ENCODE results near the gene COA8. TPM values are rescaled to one million over a fixed set of nuclear protein-coding genes. Genes with fewer than 3 reads are reported as not detected.

COA8 gene
- polyA plus RNA-seq, 3 donors: 13.2 to 58.1 (median 52.3) TPM

- Histone ChIP-seq H3K4me3 (replicated peaks in 1 of 3; ENCODE audit: low read depth in 2 of 3, low read length in 3 of 3) (no peak overlapping the region), H2AFZ (ENCODE audit: insufficient read depth, low read depth, low read length, poor library complexity, severe bottlenecking) (no peak overlapping the region), H3K9ac (ENCODE audit: insufficient read depth, low read length, poor library complexity, severe bottlenecking) (no peak overlapping the region), H3K27ac (ENCODE audit: low read depth in 1 of 2, low read length in 2 of 2) (no peak overlapping the region), H3K9me3 (replicated peaks in 1 of 2; ENCODE audit: control insufficient read depth in 1 of 2, insufficient read depth in 1 of 2, low read length in 2 of 2) (no peaks in the 10 kb centered on the region), H4K20me1 (ENCODE audit: insufficient read depth, low read length) (peaks cover 13% of the 10 kb centered on the region), H3K79me2 (ENCODE audit: insufficient read depth, low read length) (no peaks in the 10 kb centered on the region), H3K4me1 (ENCODE audit: control insufficient read depth in 1 of 2, insufficient read depth in 2 of 2, low read length in 2 of 2) (no peaks in the 10 kb centered on the region), H3K27me3 (ENCODE audit: control insufficient read depth in 2 of 2, insufficient read depth in 2 of 2, low read length in 2 of 2) (no peaks in the 10 kb centered on the region), H3K4me2 (replicated peaks; ENCODE audit: extremely low read depth, low read length, poor library complexity, severe bottlenecking) (no peak overlapping the region), H3K36me3 (replicated peaks in 1 of 2; ENCODE audit: control insufficient read depth in 1 of 2, insufficient read depth in 2 of 2, low read length in 2 of 2) (peaks cover 62 to 72% of the 10 kb centered on the region in 2 donors)
- DNase-seq: no peak
- H3K27me3 Mint-ChIP-seq (ENCODE audit: low read depth in 3 of 3): no peaks in the 10 kb centered on the region
- peaks cover 61 to 76% of the 10 kb centered on the region in 2 donors for H3K36me3 Mint-ChIP-seq
- H3K9me3 Mint-ChIP-seq: no peaks in the 10 kb centered on the region
- TF ChIP-seq CTCF (IDR thresholded peaks at IDR 0.05): no peak
- intact Hi-C loops (cut with micrococcal nuclease): loop anchor here in 1 of 2 donors (10.0 kb wide), 1 partner anchor 106 kb away; no protein-coding TSS in a partner anchor
- 94% methylated on average over 12 of the region's 12 CpGs for WGBS (ENCODE audit: insufficient coverage)
- no peaks in the 10 kb centered on the region for H3K4me1 Mint-ChIP-seq
- H3K27ac Mint-ChIP-seq: peak overlapping the region in 3 of 7 donors; percentile 30 to 37 (median 33)
- no peak overlapping the region for H3K4me3 Mint-ChIP-seq
Measured at GRCh38 chr14:103578401-103579075, 15.8 kb downstream of the COA8 start.

GRCh38 chr14:103581206-103581605, 18.4 kb downstream of the COA8 start:
- Histone ChIP-seq H3K4me2 (replicated peaks; ENCODE audit: extremely low read depth, low read length, poor library complexity, severe bottlenecking) (no peak overlapping the region), H3K9me3 (replicated peaks in 1 of 2; ENCODE audit: control insufficient read depth in 1 of 2, insufficient read depth in 1 of 2, low read length in 2 of 2) (no peaks in the 10 kb centered on the region), H3K79me2 (ENCODE audit: insufficient read depth, low read length) (no peaks in the 10 kb centered on the region), H3K36me3 (replicated peaks in 1 of 2; ENCODE audit: control insufficient read depth in 1 of 2, insufficient read depth in 2 of 2, low read length in 2 of 2) (peaks cover 36 to 45% of the 10 kb centered on the region in 2 donors), H3K9ac (ENCODE audit: insufficient read depth, low read length, poor library complexity, severe bottlenecking) (no peak overlapping the region), H2AFZ (ENCODE audit: insufficient read depth, low read depth, low read length, poor library complexity, severe bottlenecking) (no peak overlapping the region), H3K27ac (ENCODE audit: low read depth in 1 of 2, low read length in 2 of 2) (no peak overlapping the region), H3K4me3 (replicated peaks in 1 of 3; ENCODE audit: low read depth in 2 of 3, low read length in 3 of 3) (no peak overlapping the region), H3K27me3 (ENCODE audit: control insufficient read depth in 2 of 2, insufficient read depth in 2 of 2, low read length in 2 of 2) (no peaks in the 10 kb centered on the region), H4K20me1 (ENCODE audit: insufficient read depth, low read length) (peaks cover 13% of the 10 kb centered on the region), H3K4me1 (ENCODE audit: control insufficient read depth in 1 of 2, insufficient read depth in 2 of 2, low read length in 2 of 2) (no peaks in the 10 kb centered on the region)
- Mint-ChIP-seq H3K27ac (no peak overlapping the region), H3K4me1 (no peaks in the 10 kb centered on the region), H3K9me3 (no peaks in the 10 kb centered on the region), H3K4me3 (no peak overlapping the region), H3K36me3 (peaks cover 44 to 61% of the 10 kb centered on the region in 2 donors), H3K27me3 (ENCODE audit: low read depth in 3 of 3) (no peaks in the 10 kb centered on the region)
- no peak for DNase-seq
- intact Hi-C loops (cut with micrococcal nuclease): no loop called here
- TF ChIP-seq CTCF (IDR thresholded peaks at IDR 0.05): no peak
- whole genome bisulfite sequencing (ENCODE audit: insufficient coverage): 96% methylated on average over 7 of the region's 11 CpGs
